Right lung (tissue), 5 donors: ENCODE results near the gene LRRC32. TPM values are rescaled to one million over a fixed set of nuclear protein-coding genes. Genes with fewer than 3 reads are reported as not detected.

Experiments used
- DNase-seq, 2 donors: peaks; one replicate each; pipeline ENCODE4 v3.0.0-alpha.2; 2013
- polyA plus RNA-seq, 5 donors: library from polyadenylated mRNA; unstranded; fragments of 120-200 nt; gene quantifications; one replicate each; pipeline versions ENCODE4 v1.2.1 to v1.2.3, GENCODE V29; 2013; ENCODE audit warnings: inconsistent platforms in 1 of 5, low replicate concordance in 1 of 5; ENCODE audit not compliant: insufficient read length in 5 of 5, insufficient read depth in 1 of 5

LRRC32 gene
- polyA plus RNA-seq, 5 donors: 31.6 to 52.3 (median 45.1) TPM

DNA sequence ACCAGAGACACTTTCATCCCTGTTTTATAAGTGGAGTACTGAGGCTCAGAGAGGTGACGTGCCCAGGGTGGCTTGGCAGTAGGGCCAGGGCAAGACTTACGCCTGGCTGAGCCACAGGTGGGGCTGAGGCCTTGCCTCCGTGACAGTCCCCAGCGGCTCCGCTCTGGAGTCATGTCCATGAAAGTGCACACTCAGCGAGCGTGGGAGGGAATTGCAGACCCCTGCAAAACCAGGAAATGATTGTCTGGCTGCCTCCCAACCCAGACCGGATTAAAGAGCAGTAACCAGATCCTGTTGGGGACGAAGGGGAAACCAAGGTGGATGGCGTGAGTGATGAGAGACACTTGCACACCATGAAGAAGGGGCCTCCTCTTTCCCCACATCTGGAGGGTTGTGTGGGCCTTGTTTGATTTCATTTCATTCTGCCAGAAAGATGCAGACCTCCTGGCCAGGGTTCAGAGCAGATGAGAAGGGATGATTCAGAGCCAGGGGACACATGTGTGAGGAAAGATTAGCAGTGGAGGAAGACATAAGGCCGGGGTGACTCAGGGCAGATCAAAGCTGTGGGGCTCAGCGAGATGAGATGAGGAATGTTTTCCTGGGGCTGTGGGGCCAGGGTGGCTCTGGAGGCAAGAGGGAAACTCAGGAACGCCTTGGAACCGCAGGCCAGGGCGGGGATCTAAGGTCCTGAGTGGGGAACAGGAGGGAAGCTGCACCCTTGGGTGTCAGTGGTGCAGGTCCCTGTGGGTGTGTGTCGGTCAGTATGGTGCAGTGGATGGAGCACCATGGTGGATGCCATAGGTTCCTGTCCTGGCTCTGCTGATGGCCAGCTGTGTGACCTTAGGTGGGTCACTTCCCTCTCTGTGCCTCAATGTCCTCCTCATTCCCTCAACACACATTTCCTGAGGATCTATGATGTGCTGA lies 29.9 kb upstream of the LRRC32 start:
- DNase-seq: peak; percentile 23 to 48

DNA sequence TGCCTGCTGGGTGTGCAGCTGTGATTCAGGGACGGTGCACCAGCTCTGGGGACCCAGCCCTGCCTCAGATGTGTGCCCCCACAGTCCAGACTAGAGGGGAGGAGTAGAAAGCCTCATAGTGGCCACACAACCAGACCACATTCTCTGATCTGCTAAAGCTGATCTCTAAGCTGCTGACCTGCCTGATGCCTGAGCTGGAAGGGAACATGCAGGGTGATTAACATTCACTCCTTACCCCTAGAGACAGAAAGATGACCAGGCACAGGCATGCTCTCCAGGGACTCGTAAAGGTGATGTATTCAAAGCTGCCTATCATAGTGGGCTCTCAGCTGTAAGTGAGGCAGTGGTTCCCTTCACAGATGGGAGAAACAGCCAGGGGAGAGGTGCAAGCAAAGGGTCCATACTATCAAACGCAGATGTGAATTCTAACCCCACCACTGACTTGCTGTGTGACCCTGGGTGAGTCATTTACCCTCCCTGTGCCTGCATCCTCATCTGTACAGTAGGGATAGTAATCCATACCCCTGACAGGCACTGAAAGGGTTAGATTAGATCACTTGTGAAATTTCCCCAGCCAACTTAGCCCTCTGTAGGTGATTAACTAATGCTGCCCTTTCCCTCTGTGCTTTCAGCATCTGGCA lies 29.0 kb upstream of the LRRC32 start:
- no peak for DNase-seq

DNA sequence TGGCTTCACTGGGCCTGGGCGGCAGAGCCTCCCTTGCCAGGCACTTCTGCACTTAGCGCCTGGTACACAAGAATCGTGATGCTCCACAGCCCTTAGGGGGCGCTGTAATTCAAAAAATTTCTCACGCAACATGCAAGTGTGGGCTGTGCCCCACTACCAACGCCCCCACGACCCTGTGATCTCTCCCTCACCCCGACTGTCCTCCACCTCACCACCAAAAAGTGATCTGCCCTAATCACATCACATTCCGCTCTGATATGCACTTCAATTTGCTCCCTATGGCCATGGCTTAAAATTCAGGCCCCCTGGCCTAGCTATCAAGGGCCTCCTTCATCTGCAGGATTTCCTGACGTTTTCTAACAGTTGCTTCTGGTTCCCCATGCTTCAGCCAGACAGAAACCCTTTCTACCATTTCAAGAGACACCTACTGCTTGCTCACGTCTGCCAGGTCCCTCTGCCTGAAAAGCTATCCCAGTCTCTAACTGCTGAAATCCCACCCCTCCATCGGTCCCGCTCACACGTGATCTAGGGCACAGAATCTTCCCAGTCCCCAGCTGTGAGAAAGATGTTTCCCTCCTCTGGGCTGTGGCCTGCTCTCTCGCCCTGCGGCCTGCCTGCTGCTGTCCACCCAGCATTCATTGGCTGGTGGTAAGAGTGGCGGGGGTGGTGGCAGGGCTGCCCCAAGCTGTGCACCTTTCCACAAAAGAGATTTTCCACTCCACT lies 27.9 kb upstream of the LRRC32 start:
- no peak for DNase-seq

DNA sequence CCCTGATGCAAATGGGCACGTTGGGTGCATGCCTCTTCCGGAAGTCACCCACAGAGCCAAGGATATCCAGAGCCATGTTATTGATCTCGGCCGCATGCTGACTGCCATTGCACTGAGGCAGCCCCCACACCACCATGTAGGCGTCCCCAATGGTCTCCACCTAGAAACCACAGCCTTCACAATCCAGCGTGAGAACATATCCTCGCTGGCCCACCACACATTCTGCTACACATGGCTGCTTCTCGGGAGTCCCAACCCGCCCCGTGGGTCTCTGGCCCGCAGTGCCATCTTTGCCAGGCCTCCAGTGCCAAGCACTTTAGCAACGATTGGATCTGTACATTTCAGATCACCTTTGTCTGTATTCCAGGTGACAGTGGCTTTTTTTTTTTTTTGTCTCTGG lies 26.2 kb upstream of the LRRC32 start:
- no peak for DNase-seq

DNA sequence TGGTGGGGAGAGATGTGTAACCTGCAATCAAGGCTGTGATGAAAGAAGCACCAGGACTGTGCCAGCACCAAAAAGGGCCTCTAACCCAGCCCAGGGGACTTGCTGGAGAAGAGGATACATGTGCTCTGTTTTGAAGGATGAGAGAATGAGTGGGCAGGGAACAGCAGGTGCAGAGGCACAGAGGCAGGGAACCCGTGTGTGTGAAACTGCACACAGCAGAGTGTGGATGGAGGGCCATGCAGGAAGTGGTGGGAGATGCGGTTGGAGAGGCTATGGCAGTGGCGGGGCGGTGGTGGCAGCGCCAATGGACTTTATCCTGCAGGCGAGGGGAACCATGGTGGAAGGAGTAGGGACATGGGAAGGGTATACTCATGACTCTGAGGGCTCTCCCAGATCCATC lies 25.2 kb upstream of the LRRC32 start:
- DNase-seq: no peak

DNA sequence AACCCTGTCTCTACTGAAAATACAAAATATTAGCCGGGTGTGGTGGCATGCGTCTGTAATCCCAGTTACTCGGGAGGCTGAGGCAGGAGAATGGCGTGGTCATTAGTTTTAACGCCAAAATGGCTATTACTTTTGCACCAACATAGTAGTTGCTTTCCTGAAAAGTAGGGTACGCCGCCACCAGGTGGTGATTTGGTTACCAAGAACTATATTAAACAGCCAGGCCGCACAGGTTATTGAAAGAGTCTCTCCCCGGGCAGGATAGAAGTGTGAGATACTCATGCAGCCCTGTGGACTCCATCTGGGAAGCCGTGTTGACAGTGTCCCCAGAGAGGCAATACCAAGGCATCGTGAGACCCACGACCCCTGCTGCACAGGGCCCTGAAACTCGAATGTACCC lies 24.6 kb upstream of the LRRC32 start:
- DNase-seq: no peak

DNA sequence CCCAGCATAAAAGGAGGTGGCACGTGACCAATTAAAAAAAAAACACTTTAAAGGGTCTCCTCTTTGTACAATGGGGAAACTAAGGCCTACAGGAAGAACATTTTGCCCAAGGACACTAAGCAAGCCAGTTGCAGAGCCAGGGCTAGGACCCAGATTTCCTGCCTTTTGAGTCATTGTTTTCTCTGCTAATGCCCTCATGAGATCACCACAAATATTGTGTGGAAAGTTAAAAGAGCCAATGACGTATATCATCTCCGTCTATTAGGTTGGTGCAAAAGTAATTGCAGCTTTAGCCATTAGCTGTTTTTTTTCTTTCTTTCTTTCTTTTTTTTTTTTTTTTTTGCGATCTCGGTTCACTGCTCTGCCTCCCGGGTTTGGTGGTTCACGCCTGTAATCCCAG lies 24.1 kb upstream of the LRRC32 start:
- no peak for DNase-seq

DNA sequence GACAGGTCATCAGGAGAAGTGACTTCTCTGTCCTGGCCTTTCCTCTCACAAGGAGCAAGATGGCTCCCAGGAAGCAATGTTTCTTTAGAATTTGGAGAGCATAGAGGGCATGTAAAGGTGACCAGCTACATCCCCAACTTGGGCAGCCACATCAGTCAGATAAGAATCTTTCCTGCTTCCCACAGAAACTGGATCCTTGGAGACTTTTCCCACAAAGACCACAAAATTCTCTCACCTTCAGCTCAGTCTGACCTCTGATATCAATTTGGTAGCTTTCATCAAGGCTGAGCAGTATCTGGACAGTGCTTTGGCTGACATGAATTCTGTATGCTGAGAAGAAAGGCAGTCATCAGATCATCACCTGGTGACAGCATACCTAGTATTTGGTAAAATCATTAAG lies 23.3 kb upstream of the LRRC32 start:
- no peak for DNase-seq

DNA sequence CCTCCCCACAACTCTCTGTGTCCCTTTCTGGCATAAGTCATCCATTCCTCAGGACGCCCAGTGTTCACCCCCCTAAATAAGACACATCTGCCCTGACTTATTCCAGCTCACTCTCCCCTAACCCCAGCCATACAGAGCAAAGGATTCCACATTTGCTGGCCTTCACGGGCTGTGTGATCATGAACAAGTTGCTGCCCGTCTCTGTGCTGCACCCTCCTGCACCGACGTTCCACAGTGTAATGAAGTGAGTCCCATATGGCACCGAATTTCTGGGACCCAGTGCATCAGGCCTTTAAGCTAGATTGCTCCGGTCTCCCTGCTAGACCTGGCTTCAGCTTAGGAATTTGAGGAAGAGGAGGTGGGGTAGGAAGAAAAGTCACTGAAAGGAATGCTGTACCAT lies 22.4 kb upstream of the LRRC32 start:
- DNase-seq: no peak

DNA sequence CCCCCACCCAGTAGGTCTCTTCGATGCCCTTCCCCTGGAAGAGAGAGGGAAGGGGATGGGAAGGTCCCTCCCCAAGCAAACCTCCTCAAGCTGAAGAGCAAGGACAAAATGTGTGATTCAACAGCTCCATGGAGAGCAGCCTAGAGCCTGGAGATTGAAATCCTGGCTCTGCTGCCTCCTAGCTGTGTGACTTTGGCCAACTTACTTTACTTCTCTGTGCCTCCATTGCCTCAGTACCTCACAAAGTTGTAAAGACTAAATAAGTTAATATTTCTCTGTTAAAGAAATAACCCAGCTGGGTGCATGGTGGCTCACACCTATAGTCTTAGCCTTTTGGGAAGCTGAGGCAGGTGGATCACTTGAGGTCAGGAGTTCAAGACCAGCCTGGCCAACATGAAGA lies 21.1 kb upstream of the LRRC32 start:
- no peak for DNase-seq

DNA sequence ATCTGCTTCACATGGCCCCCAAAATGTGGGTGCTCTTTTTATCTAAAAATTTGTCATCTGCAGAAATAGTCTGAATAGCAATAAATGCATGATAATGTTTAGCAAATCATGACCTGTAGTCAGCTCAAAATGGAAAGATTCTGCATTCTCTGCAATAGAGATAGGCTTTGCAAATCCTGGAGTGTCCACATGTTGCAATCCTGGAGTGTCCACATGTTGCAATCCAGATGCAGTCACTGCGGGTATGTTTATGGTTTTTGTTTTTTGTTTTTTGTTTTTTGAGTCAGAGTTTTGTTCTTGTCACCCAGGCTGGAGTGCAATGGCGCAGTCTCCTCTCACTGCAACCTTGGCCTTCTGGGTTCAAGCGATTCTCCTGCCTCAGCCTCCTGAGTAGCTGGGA lies 20.2 kb upstream of the LRRC32 start:
- no peak for DNase-seq

DNA sequence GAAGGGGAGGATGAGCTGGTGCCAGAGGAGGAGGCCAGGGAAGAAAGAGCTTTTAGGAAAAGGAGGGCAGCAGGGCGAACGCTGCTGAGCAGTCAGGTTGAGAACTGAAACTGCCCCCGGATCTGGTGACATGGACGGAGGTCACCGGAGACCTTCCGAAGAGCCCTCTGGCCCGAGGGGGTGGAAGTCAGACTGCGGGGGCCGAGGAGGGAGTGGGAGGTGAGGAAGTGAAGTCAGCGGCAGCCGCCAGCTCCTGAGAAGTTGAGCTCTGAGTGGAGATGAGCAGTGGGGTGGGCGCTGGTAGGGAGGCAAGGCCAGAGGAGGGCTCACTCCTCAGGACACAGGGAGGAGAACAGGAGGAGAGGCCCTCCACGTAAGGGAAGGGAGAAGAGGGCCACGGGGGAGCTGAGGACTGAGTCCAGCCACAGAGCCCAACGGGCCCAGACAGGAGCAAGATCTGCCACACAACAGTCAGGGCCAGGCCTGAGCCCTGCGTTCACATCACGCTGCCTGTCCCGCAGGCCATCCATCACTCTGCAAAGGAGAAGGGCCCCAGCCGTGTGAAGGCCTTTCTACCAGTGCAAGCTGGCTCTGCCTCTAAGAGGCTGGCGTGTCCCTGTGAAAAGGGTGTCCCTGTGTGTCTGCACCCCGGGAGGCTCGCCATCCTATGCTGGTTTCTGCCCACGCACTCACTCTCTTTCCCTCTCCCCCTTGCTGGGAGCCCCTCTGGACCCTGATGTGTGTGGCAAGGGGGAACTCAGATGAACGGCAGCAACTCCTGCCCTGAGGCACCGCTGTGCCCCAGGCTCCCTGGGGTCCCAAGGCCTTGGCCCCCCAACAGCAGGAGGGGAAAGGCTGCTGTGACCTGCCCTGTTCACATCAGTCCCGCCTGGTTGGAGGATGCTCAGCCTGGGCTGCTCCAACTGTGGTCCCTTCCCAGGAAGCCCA lies 19.0 kb upstream of the LRRC32 start:
- DNase-seq: no peak

DNA sequence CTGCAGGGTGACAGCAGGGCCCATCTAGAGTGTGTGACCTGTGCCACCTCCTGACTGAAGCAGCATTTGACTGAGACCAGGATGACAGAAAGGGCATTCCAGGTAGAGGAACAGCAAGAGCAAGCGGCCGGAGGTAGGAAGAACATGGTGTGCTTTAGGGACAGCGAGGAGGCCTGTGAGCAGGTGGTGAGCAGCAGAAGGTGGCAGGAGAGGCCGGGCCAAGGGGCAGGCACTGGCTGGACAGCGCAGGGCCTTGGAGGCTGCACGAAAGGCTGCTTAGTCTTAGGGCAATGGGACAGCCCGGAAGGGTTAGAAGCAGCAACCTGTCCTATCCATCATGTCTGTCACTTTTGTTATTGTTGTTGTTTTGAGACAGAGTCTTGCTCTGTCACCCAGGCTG lies 17.6 kb upstream of the LRRC32 start:
- DNase-seq: no peak

DNA sequence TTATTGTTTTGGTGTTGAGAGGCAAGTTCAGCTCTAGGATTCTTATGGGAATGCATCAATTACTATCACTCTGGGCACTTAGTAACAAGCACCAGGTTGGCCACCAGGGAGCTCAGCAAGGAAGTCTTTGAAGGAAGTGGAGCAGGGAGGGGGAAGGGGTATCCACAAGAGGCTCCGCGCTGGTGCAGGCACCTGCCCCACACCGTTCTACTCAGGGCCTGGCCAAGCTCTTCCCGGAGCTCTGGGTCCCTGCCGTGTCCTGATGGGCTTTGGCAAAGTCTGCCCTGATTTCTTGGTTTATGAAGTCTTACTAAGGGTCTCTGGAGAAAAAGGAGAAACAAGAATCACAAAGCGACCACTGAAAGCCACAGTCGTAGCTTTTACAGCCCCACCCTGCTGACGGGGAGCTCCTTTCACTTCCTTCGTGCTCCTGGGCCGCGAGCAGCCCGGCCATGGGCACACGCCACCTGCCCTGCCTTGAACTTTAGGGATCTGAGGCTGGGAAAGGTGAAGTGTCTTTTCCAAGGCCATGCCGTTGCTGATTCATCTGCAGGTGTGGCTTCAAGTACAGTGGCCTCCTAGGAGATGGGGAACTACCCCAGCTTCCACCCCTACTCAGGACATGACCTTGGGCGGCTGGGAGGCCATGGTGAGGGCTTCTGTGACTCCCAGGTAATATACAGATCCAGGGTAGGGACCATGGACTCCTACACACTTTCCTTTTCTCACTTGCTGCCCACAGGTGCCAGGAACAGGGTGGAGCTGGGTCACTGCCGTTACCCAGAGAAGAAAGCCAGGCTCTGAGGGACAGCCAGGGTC lies 15.9 kb upstream of the LRRC32 start:
- no peak for DNase-seq

DNA sequence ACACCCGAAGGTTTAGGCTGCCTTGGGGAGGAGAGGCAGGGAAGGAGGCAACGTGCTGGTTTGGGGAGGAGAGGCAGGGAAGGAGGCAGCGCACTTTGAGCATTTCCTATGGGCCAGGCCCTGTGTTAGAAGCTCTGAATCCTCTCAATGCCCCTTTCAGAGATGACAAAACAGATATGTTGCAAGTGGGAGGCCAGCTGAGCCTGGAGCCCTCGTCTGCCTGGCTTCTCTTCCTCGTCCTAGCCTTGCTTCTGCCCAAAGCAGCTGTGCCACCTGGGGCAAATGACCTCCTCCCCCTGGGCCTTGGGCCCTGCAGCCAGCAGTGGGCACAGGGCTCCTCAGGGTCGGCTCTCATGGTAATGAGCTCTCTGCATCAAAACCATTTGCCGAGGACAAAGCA lies 15.3 kb upstream of the LRRC32 start:
- no peak for DNase-seq

DNA sequence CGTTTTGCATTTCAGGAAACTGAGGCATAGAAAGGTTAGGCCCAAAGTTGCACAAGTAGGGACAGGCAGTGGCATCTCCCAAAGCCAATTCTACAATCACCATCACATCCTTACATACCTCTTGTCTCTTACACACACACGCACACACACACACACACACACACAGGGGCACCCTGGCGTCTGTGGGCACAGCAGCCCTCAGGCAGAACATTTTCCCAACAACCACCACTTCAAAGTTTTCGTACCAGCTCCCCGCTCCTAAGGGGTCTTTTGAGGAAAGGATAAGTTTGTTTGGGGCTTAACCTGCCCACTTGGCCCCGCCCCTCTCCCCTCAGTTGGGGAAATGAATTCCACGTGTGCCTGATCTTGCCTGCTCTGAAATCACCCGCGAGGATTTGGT lies 14.7 kb upstream of the LRRC32 start:
- DNase-seq: no peak

DNA sequence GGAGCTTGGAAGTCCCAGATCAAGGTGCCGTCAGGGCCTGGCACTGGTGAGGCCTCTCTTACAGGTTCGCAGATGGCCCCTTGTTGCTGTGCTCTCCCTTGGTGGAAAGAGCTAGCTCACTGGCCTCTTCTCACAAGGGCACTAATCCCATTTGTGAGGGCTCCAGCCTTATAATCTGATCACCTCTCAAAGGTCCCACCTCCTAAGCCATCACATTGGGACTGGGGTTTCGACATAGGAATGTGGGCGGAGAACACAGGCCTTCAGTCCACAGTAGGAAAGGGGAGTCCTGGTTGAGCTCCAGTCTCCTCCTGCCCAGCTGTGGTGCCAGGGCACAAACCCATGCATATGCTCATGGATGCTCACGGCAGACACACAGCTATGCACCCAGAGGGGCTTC lies 14.0 kb upstream of the LRRC32 start:
- DNase-seq: no peak

DNA sequence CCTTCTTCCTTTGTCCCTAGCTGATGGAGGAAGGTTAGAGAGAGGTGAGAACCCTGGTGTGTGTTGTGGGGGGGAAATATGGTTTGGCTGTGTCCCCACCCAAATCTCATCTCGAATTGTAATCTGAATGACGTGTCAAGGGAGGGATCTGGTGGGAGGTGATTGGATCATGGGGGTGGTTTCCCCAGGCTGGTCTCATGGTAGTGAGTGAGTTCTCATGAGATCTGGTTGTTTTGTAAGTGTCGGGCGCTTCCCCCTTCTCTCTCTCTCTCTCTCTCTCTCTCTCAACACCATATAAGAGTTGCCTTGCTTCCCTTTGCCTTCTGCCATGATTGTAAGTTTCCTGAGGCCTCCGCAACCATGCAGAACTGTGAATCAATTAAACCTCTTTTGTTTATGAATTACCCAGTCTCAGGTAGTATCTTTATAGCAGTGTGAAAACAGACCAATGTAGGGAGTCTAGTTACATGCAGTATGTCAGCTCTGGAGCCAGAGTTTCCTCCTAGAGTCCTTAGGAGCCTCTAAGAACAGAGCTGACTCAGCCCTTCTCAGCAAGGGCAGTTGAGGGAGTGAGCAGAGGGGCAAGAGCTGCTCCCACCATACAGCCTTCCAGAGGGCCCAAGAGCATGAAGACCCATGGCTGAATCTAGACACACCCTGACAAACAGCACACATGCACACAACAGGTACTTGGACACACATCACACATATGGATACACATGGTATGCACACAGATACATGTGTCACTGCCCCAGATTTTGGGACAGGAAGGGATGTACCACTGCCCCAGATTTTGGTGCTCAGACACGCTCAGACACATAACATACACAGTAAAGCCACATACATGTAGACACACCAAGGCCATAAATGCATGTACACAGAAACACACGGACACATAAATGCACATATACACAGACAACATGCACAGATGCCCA lies 12.9 kb upstream of the LRRC32 start:
- no peak for DNase-seq

DNA sequence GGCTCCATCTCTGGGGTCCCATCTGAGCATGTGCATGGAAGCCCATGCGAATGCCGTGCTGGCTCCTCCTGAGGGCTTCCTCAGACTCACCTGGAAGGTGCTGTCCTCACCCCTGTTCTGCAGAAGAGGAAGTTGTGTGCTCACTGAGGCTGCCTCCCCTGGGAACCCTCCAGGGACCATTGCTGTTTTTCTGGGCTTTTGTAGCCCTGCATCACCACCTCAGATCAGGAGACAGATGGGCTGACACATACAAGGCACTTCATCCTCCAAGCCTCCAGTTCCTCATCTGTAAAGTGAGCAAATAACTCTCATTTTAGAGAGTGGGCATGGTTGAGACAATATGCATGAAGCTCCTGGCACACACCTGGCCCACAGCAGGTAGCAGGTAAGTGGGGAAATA lies 12.1 kb upstream of the LRRC32 start:
- no peak for DNase-seq

DNA sequence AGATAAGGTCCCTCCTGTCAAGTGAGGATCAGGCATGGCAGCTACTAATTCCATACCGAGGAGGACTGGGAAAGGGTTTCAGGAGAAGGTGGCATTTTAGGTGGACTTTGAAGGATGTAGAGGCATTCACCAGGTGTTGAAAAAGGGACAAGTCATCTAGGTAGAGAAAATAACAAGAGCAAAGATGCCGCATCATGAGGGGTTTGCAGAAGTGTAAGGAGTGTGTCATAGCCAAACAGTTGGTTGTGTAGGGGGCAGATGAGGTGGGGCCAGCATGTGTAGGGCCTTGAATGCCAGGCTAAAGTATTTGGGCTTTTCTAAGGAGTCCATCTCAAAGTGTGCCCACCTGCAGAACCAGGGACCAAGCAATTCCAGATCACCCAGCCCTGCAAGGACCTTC lies 11.6 kb upstream of the LRRC32 start:
- DNase-seq: no peak
